T-helper 2 cell treated with Interferon-gamma antibody and Interleukin-4, amounts not matched to agents 100 ng/mL and 5 ng/mL, for 36 hours (primary cell): ENCODE data around the gene TAF15. TPM values are rescaled to one million over a fixed set of nuclear protein-coding genes. Genes with fewer than 3 reads are reported as not detected.

ENCODE experiments used
- intact Hi-C: fragments of 100-400 bp; cut with micrococcal nuclease; formaldehyde crosslinking; loops from one replicate; pipeline ENCODE4 v1.15.1; 2023
- total RNA-seq: library from RNA; stranded (reverse); gene quantifications from 2 replicates; pipeline ENCODE4 v1.2.3, GENCODE V29; 2022

Gene TAF15
- total RNA-seq, 1 donor from 2014 or later = 294 TPM

- intact Hi-C loops = no loop called here
Observed at GRCh38 chr17:35868737-35869136, 59.5 kb downstream of the TAF15 start, which contains the start of gene HEATR9. Gene HEATR9 (minus strand): TSS chr17:35868891. CDS start chr17:35868742, 149 bp downstream.

DNA sequence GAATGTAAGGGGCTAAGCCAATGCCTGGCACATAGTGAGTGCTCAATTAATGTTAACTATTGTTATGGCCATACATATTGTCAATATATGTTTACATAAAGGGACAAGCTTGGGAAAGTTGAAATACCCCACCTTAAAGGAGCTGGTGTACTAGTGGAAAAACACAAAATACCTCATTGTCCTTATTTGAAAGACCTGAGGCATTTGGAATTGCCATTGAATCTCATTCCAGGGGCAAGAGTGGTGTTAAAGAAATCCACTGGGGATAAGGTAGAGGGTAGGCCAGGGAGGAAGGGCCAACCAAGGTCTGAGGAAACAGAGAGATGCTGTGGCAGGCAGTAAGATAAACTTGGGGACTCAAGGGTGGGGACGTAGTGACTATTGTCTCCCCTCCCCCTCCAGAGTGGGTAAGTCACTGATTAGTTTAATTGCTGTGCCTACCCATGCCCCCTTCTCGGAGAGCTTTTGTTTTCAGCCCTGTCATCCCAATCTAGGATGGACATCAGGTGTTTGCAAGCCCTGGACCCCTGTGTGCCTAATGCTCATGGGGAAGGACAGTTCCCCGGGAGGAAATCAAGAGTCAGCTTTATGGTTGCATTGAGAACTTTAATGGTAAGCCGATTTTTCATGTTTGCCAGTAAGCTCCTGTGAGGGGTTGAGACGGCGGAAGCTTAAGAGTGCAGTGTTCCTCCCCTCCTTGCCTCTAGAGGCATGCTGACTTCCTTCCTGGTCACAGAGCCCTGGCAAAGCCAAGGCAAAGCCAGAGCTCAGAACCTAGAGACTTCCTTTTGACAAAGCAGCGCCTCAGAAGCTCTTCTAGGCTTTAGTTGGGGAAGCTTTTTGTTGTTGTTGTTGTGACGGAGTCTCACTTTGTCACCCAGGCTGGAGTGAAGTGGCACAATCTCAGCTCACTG is 61.9 kb downstream of the TAF15 start:
- intact Hi-C loops = no loop called here

GRCh38 chr17:35872196-35872980 is 63.1 kb downstream of the TAF15 start:
- intact Hi-C loops = no loop called here

DNA sequence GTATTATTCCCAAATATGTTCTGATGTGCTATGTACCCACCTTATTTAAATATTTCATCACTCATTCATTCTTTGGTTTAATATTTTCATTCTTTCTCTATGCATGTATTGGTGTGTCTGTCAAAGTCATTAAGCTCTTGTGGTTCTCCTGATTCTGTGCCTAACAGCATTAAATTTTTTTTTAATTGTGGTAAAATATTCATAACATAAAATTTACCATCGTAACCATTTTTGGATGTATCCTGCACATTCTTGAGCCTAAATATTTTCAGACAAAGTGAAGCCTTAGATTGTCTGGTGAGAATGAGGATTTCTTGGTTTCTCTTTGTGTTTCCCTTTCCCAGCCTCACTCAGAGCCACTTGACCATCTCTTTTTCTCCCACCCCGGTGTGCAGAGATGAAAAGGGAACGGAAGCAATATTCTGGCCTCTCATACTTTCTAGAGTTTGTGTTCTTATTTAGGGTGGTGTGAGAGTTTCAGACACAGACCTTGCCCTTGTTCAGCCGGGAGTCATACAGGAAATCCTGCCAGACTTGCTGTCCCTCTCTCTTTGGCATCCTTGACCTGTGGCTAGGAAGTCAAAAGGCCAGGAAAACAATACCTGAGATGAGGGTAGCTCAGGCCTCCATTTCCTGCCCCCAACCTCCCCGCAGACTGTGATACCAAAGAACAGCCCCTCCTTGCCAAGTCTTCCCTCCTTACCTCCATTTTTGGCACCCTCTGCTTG is 66.0 kb downstream of the TAF15 start:
- intact Hi-C loops = no loop called here

GRCh38 chr17:35875800-35876139 is 66.5 kb downstream of the TAF15 start:
- intact Hi-C loops = no loop called here

DNA sequence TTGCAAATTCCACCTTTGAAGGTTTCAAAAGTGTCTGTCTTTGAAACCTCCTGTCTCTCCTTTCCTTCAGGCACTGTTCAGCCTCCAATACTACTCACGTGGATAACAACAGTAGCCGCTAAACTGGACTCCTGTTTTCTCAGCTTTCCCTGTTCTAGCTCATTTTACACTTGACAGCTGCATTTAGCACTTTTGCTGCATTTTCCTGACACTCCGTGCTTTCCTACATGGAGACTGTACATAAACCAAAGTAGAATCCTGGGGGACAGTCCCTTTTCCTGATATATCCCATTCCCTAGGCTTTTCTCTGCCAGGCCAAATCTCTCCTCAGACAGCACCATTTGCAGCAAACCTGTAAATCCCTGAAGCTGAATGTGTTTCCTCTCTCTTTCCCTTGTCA is 67.2 kb downstream of the TAF15 start:
- intact Hi-C loops = no loop called here

DNA sequence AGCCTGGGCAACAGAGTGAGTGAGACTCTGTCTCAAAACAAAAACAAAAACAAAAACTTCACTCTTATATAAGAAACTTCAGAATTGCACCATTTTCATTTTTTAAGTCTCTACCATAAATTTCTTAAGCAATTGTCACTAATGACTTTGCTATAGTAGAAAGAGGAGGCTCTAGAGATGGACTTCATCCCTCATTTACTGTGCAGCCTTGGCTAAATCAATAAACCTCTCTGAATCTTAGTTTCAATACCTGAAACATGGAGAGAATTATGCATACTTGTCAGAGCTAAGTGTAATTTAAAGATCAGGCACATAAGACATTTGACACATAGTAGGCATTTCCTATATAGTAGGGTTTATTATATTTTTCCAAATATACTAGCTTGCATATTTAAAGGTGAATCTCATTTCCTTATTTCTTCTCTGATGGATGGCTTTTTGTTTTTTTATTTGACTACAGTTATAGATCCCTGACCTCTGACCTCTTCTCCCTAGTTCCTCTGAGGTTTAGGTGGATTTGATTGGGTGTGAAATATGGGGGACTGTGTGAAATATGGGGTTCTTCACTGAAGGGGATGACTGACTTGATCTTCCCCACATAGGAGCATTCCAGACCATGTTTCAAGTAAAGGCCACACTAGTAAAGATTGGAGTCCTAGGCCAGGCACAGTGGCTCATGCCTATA is 68.2 kb downstream of the TAF15 start:
- intact Hi-C loops = no loop called here

DNA sequence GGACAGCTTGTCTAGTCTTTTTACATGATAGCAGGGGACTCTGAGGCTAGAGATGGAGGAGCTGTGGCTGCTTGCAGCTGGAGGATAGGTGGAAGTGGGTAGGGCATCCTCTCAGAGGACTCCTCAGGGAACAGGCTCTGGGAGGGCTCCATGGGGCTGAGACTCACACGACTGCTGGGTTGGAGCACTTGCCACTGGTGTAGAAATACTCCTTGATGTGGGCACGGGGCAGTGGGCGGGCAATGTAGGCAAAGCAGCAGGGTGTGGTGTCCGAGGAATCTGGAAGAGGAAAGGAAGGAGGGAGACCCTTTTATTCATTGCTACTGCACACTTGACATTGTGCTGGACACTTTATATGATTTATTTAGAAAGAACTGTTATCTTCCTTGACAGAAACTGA is 69.1 kb downstream of the TAF15 start:
- intact Hi-C loops = no loop called here

GRCh38 chr17:35879773-35880654 is 70.7 kb downstream of the TAF15 start, which contains the start of gene CCL5:
Gene CCL5 (minus strand): TSS chr17:35880360.
- intact Hi-C loops = loop anchor here (2.0 kb wide), 1 partner anchor 17 kb away; no protein-coding TSS in a partner anchor

- intact Hi-C loops = no loop called here
Observed at GRCh38 chr17:35889241-35889640, 80.0 kb downstream of the TAF15 start.

DNA sequence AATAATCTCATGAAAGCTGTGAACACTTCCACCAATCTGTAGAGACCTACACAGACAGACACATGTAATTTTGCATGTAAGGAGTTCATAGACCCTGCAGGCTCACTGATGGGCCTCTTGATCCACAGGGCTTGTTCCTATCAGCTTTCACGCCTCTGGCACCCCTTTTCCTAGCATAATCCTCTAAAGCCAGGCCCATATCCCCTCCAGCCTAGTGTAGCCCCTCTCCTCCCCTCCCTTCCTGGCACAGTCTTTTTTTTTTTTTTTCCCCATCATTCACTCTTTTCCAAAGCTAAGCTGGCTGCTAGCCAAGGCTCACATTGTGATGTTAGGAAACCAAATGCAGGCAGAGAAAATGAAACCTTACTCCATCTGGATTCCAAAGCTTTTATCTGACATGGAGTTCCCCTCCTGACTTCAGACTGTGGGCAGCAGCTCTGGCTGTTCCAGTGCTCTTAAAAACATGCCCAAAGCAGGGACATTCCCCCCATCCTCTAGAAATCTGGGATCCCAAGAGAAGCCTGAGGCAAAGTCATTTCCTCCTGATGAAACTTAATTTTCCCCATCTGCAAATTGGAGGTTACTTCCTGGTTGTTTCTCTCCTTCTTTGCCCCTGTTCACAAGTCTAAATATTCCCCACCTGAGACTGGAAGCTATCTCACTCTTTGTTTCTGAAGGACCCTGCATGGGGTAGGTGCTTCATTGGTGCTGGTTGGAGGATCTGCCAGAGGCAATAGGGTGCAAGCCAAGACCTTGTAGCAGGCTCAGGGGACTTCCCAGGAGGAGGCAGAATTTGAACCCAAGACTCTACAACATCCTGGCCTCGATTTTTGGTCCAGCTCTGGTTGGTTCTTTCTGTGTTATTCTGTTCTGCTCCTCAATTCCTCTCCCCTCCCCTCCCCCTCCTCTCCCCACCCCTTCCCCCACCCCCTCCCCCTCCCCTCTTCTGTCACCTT is 80.8 kb downstream of the TAF15 start:
- intact Hi-C loops = no loop called here

DNA sequence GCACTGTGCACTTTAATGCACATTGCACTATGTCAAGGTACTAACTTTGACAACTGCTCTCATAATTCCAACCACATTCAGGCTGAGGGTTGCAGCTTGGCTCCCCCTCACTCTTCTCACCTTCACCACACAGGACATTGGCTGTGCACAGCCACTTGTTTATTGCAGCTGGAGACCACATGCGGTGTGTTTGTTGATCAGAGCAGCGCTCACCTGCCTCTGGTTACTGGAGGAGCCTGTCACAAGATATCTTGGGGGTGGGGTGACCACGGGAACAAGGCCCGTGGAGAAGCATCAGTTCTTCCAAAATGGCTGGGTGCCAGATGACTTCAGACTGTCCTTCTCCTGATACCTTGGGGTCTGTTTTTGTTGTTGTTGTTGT is 81.5 kb downstream of the TAF15 start:
- intact Hi-C loops = no loop called here

GRCh38 chr17:35891269-35891668 is 82.0 kb downstream of the TAF15 start:
- intact Hi-C loops = no loop called here

DNA sequence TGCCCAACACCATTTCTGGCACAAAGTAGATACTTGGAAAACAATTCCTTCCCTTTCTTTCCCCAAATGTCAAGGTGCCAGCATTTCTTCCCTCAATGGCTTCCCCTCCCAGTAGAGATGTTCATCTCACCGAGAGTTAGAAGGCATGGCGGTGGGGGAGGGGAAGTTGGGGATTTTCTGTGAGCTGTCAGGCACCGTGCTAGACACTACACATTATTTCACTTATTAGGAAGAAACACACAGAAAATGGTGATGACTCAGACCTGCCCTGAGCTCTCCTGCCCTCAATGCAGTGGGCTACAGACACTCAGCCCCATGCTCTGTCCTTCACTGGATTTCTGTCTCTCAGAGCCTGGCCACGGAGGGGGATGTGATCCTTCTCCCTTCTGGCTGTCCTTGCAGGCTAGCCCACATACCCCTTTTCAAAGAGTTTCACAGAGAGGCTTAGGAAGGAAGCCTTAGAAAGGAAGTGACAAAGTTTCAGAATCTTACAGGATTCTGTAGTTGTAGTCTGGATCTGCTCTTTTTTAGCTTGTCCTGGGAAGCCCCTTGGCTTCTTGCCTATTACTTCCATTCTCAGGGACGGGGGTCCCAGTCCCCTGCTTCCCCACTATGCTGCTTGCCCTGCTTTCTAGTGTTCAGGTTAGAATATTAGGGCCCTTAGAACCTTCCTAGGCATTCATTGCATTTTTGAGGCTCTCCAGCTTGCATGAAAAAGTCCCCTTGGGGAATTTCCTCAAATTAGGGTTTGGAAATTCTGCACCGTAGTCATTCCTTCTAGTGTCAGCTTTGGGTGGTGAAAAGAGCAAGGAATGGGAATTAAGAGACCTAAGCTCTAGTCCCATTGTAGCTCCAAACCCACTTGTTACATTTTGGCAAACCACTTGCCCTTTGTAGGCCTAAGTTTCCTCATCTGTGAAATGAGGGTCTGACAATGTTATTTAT is 83.1 kb downstream of the TAF15 start:
- intact Hi-C loops = no loop called here

DNA sequence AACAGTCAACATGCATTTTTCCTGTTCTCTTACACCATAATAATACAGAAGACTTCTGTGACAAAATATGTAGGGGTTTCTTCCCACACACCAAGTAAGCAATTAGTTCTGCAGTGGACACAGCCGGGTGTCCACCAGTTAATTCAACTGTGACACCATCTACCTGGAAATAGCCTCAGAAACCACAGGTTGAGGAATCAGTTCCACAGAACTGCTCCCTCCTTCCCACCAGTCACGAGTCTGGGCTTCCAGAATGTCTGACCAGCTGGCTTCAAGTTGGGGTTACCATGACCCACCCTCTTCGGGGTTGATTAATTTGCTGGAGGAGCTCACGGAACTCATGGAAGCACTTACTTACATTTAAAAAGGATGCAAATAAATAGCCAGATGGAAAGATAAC is 84.5 kb downstream of the TAF15 start:
- intact Hi-C loops = no loop called here

DNA sequence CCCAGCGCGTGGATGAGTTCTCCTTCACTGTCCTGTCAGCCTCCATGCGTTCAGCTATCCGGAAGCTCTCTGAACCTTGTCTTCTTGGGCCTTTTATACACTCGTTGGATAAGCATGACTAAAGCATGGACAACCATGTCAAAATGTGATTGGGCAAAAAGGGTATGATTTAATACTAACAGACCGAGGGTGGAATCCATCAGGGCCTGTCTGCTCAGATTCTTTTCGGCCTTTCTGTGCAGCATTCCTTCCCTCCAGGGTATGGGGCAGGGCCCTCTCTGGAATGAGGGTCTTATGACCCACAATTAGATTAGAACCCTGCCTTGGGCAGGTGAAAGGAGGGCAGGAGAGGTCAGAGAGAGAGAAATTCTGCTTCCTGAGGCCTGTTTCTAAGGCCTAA is 84.9 kb downstream of the TAF15 start:
- intact Hi-C loops = no loop called here
